H9 (cell line): ENCODE measurements around the gene PTPRQ. TPM values are rescaled to one million over a fixed set of nuclear protein-coding genes. Genes with fewer than 3 reads are reported as not detected.
A peak's percentile ranks its signal among the peaks of the same experiment; 100 is the strongest.

Source experiments
- DNase-seq: peaks from one replicate; pipeline ENCODE4 v3.0.0-alpha.2; 2017
- H2AFZ ChIP-seq: one replicate; pipeline ENCODE4 v1.6.1; 2013; ENCODE audit warnings: mild to moderate bottlenecking, low read length, control low read depth, moderate library complexity
- H2AK5ac ChIP-seq: 2 replicates; pipeline ENCODE4 v1.6.1; 2013; ENCODE audit warnings: low read length, control low read depth, mixed read lengths; ENCODE audit not compliant: insufficient read length
- H2BK120ac ChIP-seq: one replicate; pipeline ENCODE4 v1.6.1; 2013; ENCODE audit warnings: low read depth, mild to moderate bottlenecking, low read length, control low read depth, inconsistent platforms; ENCODE audit not compliant: poor library complexity, severe bottlenecking
- H2BK12ac ChIP-seq: 2 replicates; pipeline ENCODE4 v1.6.1; 2013; ENCODE audit warnings: low read length, control low read depth, mixed read lengths, low read depth; ENCODE audit not compliant: insufficient read length
- H2BK15ac ChIP-seq: 2 replicates; pipeline ENCODE4 v1.6.1; 2013; ENCODE audit warnings: low read depth, low read length, control low read depth
- H2BK20ac ChIP-seq: one replicate; pipeline ENCODE4 v1.6.1; 2013; ENCODE audit warnings: low read depth, mild to moderate bottlenecking, low read length, control low read depth, inconsistent platforms; ENCODE audit not compliant: poor library complexity, severe bottlenecking
- H2BK5ac ChIP-seq: 2 replicates; pipeline ENCODE4 v1.6.1; 2013; ENCODE audit warnings: low read length, control low read depth, mixed read lengths; ENCODE audit not compliant: insufficient read length
- H3K14ac ChIP-seq: 2 replicates; pipeline ENCODE4 v1.6.1; 2013; ENCODE audit warnings: low read length, control low read depth; ENCODE audit not compliant: insufficient read depth
- H3K18ac ChIP-seq: 2 replicates; pipeline ENCODE4 v1.6.1; 2013; ENCODE audit warnings: low read depth, mild to moderate bottlenecking, mixed read lengths, low read length, control low read depth; ENCODE audit not compliant: insufficient read length
- H3K23ac ChIP-seq: 2 replicates; pipeline ENCODE4 v1.6.1; 2013; ENCODE audit warnings: low read length, control low read depth, mixed read lengths, low read depth; ENCODE audit not compliant: insufficient read length
- H3K23me2 ChIP-seq: 2 replicates; pipeline ENCODE4 v1.6.1; 2013; ENCODE audit warnings: low read depth, mild to moderate bottlenecking, mixed read lengths, low read length, control low read depth; ENCODE audit not compliant: insufficient read length, poor library complexity, severe bottlenecking
- H3K27ac ChIP-seq: 2 replicates; pipeline ENCODE4 v1.5.1; 2013; ENCODE audit warnings: low read length, control low read depth, mixed read lengths, low read depth; ENCODE audit not compliant: insufficient read length
- H3K27me3 ChIP-seq: 2 replicates; pipeline ENCODE4 v1.6.1; 2013; ENCODE audit warnings: low read length, control low read depth, inconsistent platforms; ENCODE audit not compliant: insufficient read depth
- H3K4ac ChIP-seq: 2 replicates; pipeline ENCODE4 v1.6.1; 2013; ENCODE audit warnings: low read depth, mild to moderate bottlenecking, control low read depth, inconsistent platforms, low read length, moderate library complexity
- H3K4me1 ChIP-seq: 2 replicates; pipeline ENCODE4 v1.6.1; 2013; ENCODE audit warnings: low read length, control low read depth, inconsistent platforms; ENCODE audit not compliant: insufficient read depth
- H3K4me2 ChIP-seq: 2 replicates; pipeline ENCODE4 v1.6.1; 2013; ENCODE audit warnings: low read length, control low read depth, mixed read lengths; ENCODE audit not compliant: insufficient read length, insufficient read depth
- H3K56ac ChIP-seq: 2 replicates; pipeline ENCODE4 v1.6.1; 2013; ENCODE audit warnings: low read depth, mild to moderate bottlenecking, mixed read lengths, low read length, control low read depth; ENCODE audit not compliant: insufficient read length
- H3K79me1 ChIP-seq: 2 replicates; pipeline ENCODE4 v1.6.1; 2013; ENCODE audit warnings: low read depth, mild to moderate bottlenecking, moderate library complexity, low read length, control low read depth, inconsistent platforms; ENCODE audit not compliant: insufficient read depth, poor library complexity, severe bottlenecking
- H3K79me2 ChIP-seq: 2 replicates; pipeline ENCODE4 v1.6.1; 2013; ENCODE audit warnings: low read length, control low read depth, inconsistent platforms; ENCODE audit not compliant: insufficient read depth
- H3K9ac ChIP-seq: 2 replicates; pipeline ENCODE4 v1.6.1; 2013; ENCODE audit warnings: low read length, control low read depth, mixed read lengths; ENCODE audit not compliant: insufficient read length; ENCODE audit errors: extremely low read depth
- H3K9me3 ChIP-seq: one replicate; pipeline ENCODE4 v1.6.1; 2013; ENCODE audit warnings: low read depth, low read length, inconsistent platforms; ENCODE audit not compliant: control insufficient read depth
- H3T11ph ChIP-seq: one replicate; pipeline ENCODE4 v1.6.1; 2013; ENCODE audit warnings: mild to moderate bottlenecking, low read length, control low read depth, inconsistent platforms
- H4K20me1 ChIP-seq: one replicate; pipeline ENCODE4 v1.6.1; 2013; ENCODE audit not compliant: control insufficient read depth, insufficient read length, insufficient read depth
- H4K5ac ChIP-seq: 2 replicates; pipeline ENCODE4 v1.6.1; 2013; ENCODE audit warnings: low read depth, mild to moderate bottlenecking, mixed read lengths, low read length, control low read depth; ENCODE audit not compliant: insufficient read length
- H4K8ac ChIP-seq: replicated peaks from 2 replicates; pipeline ENCODE4 v1.6.1; 2013; ENCODE audit warnings: low read length, control low read depth, mixed read lengths, low read depth; ENCODE audit not compliant: insufficient read length
- H4K91ac ChIP-seq: 2 replicates; pipeline ENCODE4 v1.6.1; 2013; ENCODE audit warnings: low read depth, mild to moderate bottlenecking, moderate library complexity, mixed read lengths, low read length, control low read depth; ENCODE audit not compliant: insufficient read length
- H3K27ac Mint-ChIP-seq, 3 experiments: 2 replicates in 2 of 3; 3 replicates in 1 of 3; pipeline ENCODE4 v1.8.0; 2020 to 2021; ENCODE audit warnings: mixed read lengths in 3 of 3, mild to moderate bottlenecking in 1 of 3, moderate library complexity in 1 of 3
- H3K27me3 Mint-ChIP-seq: 2 replicates; pipeline ENCODE4 v1.8.0; 2021; ENCODE audit warnings: low read depth, mild to moderate bottlenecking, moderate library complexity, mixed read lengths
- H3K36me3 Mint-ChIP-seq, 3 experiments: 2 replicates in 2 of 3; 3 replicates in 1 of 3; pipeline ENCODE4 v1.8.0; 2020 to 2021; ENCODE audit warnings: low read depth in 3 of 3, mixed read lengths in 3 of 3; ENCODE audit not compliant: insufficient read depth in 1 of 3
- H3K4me1 Mint-ChIP-seq, 2 experiments: 2 replicates each; pipeline ENCODE4 v1.8.0; 2020; ENCODE audit warnings: mixed read lengths in 2 of 2
- H3K4me3 Mint-ChIP-seq, 2 experiments: 2 replicates in 1 of 2; 3 replicates in 1 of 2; pipeline ENCODE4 v1.8.0; 2020 to 2021; ENCODE audit warnings: mild to moderate bottlenecking in 2 of 2, mixed read lengths in 2 of 2, moderate library complexity in 1 of 2
- H3K9me3 Mint-ChIP-seq, 2 experiments: 2 replicates in 1 of 2; 3 replicates in 1 of 2; pipeline ENCODE4 v1.8.0; 2020; ENCODE audit warnings: mild to moderate bottlenecking in 2 of 2, mixed read lengths in 2 of 2, moderate library complexity in 1 of 2
- WGBS: extraction: QIAGEN DNeasy Blood & Tissue Kit; methylation state at CpG from one replicate; pipeline ENCODE4 v1.1.7; 2013; ENCODE audit warnings: missing lambda C conversion rate, low lambda C conversion rate, mixed read lengths; ENCODE audit not compliant: insufficient read length; ENCODE audit errors: extremely low coverage; 5-methylcytosine and 5-hydroxymethylcytosine counted together
- total RNA-seq: library from RNA; stranded (reverse); gene quantifications from 2 replicates; pipeline ENCODE4 v1.2.1, GENCODE V29; 2021
- TF ChIP-seq, protein P1 (sequence below): fragments of 200-600 bp; sonication (generic); conservative IDR thresholded peaks from 3 replicates; pipeline ENCODE4 v1.8.0; 2021; ENCODE audit warnings: antibody characterized with exemption, mild to moderate bottlenecking

The PTPRQ gene
- total RNA-seq, 1 experiment from 2014 or later: not detected

DNA sequence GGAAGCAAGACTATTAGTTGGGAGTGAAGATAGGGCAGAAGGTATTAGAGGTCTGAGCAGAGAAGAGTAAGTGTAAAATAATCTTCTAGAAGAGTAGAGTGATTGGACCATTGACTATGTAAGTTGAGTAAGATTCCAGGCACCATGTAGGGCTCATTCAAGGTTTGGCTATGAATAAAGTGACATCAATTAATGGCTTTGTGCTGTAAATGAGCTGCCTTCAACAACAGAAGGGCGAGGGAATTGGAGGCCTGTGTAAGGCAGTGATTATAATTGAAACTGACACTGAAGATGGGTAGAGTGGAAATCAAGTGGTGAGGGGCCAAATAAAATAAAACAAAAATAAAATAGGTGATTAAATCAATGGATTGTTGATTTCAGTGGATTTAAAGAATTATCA, 26.4 kb downstream of the PTPRQ start:
- no peaks in the 10 kb centered on the region for H3K27me3 ChIP-seq
- no peak overlapping the region for H3K27ac Mint-ChIP-seq
- H3K9me3 Mint-ChIP-seq: no peaks in the 10 kb centered on the region
- H2BK12ac ChIP-seq: no peak overlapping the region
- no peak overlapping the region for H2BK5ac ChIP-seq
- H3K4me1 ChIP-seq: peaks cover 3% of the 10 kb centered on the region; the same call in 1 of the 2 replicates
- H2AFZ ChIP-seq: no peak overlapping the region
- no CpG with 5 or more reads among the region's 1 CpG for WGBS
- H2AK5ac ChIP-seq: no peak overlapping the region
- no peak overlapping the region for H2BK20ac ChIP-seq
- H3K23me2 ChIP-seq: no peaks in the 10 kb centered on the region
- no peak overlapping the region for H3K27ac ChIP-seq
- no peak overlapping the region for H3T11ph ChIP-seq
- H3K79me1 ChIP-seq: no peaks in the 10 kb centered on the region
- H3K18ac ChIP-seq: no peak overlapping the region
- no peak overlapping the region for H3K9ac ChIP-seq
- no peak overlapping the region for H4K5ac ChIP-seq
- no peaks in the 10 kb centered on the region for H3K4me1 Mint-ChIP-seq
- H3K14ac ChIP-seq: no peak overlapping the region
- no peaks in the 10 kb centered on the region for H4K20me1 ChIP-seq
- TF ChIP-seq, protein P1, sequence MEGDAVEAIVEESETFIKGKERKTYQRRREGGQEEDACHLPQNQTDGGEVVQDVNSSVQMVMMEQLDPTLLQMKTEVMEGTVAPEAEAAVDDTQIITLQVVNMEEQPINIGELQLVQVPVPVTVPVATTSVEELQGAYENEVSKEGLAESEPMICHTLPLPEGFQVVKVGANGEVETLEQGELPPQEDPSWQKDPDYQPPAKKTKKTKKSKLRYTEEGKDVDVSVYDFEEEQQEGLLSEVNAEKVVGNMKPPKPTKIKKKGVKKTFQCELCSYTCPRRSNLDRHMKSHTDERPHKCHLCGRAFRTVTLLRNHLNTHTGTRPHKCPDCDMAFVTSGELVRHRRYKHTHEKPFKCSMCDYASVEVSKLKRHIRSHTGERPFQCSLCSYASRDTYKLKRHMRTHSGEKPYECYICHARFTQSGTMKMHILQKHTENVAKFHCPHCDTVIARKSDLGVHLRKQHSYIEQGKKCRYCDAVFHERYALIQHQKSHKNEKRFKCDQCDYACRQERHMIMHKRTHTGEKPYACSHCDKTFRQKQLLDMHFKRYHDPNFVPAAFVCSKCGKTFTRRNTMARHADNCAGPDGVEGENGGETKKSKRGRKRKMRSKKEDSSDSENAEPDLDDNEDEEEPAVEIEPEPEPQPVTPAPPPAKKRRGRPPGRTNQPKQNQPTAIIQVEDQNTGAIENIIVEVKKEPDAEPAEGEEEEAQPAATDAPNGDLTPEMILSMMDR: no peak
- no peak overlapping the region for H2BK120ac ChIP-seq
- H3K79me2 ChIP-seq: no peaks in the 10 kb centered on the region
- no peak overlapping the region for H3K4ac ChIP-seq
- no peaks in the 10 kb centered on the region; a peak in 3 of 7 replicates for H3K36me3 Mint-ChIP-seq
- no peak overlapping the region for H2BK15ac ChIP-seq
- no peak overlapping the region for H4K8ac ChIP-seq
- DNase-seq: peak; percentile 35
- H4K91ac ChIP-seq: no peak overlapping the region
- no peaks in the 10 kb centered on the region for H3K27me3 Mint-ChIP-seq
- no peaks in the 10 kb centered on the region for H3K9me3 ChIP-seq
- no peak overlapping the region for H3K4me2 ChIP-seq
- H3K4me3 Mint-ChIP-seq: no peak overlapping the region
- no peak overlapping the region for H3K56ac ChIP-seq
- no peak overlapping the region for H3K23ac ChIP-seq
